HG03558 (cell line): ENCODE data around the gene MYO1F.
"Not testable (repeated sequence)": the region's sequence is repeated elsewhere in the genome, so short reads cannot be mapped to it uniquely, and the experiment has no call there.

ENCODE experiments used
- ATAC-seq: cut with Tn5 transposase; IDR thresholded peaks from one replicate; pipeline ENCODE4 v1.9.1; 2021; ENCODE audit warnings: moderate number of reproducible peaks; ENCODE audit not compliant: unreplicated experiment; ENCODE audit errors: extremely low read depth

MYO1F gene

DNA sequence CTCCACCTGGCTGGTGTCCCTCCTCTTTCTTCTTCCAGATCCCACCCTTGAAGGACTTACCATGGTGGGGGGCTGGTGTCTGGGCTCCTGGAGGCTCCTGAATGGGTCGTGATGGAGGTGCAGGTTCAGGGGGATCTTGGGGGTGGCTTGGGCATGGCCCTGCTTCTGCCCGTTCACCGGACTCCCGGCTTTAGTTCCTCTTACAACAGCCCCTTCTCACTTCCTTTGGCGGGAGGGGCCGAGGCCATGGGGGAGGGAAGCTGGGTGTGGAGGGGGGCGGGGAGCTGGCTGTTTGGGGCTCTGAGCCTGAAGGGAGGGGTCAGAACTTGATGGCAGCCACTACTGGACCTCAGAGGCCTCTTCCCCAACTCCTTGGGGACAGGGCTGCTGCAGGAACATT, at the start of gene MYO1F:
Gene MYO1F, minus strand, starts transcription at position 196 of the 400 bp plus-strand sequence. Its CDS starts 133 bp downstream, at position 63.
- no peak for ATAC-seq

DNA sequence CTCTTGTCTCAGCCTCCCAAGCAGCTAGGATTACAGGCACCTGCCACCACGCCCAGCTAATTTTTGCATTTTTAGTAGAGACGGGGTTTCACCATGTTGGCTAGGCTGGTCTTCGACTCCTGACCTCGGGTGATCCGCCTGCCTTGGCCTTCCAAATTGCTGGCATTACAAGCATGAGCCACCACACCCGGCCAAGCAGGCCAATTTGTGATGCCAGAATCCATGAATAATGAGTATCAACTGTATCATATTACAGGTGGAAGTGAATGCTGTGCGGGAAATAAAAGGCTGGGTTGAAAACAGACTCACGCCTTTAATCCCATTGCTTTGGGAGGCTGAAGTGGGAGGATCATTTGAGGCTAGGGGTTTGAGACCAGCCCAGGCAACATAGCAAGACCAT, 49.6 kb upstream of the MYO1F start:
- no peak for ATAC-seq

DNA sequence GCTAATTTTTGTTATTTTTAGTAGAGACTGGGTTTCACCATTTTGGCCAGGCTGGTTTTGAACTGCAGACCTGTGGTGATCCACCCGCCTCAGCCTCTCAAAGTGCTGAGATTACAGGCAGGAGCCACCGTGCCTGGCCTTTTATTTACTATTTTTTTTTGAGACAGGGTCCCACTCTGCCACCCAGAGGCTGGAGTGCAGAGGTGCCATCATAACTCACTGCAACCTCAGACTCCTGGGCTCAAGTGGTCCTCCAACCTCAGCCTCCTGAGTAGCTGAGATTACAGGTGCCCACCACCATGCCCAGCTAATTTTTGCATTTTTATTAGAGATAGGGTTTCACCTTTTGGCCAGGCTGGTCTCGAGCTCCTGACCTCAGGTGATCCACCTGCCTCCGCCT, 45.6 kb upstream of the MYO1F start:
- ATAC-seq: not testable (repeated sequence)

DNA sequence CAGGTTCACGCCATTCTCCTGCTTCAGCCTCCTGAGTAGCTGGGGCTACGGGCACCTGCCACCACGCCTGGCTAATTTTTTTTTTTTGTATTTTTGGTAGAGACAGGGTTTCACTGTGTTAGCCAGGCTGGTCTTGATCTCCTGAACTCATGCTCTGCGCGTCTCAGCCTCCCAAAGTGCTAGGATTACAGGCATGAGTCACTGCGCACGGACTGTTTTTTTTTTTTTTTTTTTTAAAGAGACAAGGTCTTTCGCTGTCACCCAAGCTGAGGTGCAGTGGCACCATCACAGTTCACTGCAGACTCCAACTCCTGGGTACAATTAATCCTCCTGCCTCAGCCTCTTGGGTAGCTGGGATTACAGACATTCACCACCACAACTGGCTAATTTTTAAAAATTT, 41.5 kb upstream of the MYO1F start:
- no peak for ATAC-seq

DNA sequence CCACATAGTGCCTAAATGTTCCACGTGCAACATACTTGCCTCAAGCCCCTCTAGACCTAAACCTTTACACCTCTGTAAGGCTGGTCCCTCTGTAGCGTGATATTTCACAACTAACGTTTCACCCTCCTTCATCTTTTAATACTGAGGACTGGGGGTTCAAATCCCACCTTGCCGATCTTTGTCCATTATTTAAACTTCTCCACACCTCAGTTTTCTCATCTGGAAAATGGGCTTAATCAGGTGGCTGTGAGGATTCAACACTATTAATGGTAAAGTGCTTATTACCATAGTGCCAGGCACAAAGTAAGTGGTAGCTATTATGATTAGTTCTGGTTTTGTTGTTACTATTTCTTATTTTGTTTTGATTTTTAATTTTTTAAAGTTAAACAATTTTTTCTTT, 40.7 kb upstream of the MYO1F start:
- ATAC-seq: no peak

DNA sequence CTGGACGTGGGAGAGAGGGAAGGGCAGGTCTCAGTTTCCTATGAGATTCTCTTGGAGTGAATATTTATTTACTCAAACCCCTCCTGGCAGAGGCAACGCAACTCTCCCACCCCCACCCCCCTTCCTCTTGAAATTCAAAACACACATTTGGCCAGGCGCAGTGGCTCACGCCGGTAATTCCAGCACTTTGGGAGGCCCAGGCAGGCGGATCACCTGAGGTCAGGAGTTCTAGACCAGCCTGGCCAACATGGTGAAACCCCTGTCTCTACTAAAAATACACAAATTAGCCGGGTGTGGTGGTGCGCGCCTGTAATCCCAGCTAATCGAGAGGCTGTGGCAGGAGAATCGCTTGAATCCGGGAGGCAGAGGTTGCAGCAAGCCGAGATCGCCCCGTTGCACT, 40.1 kb upstream of the MYO1F start:
- not testable (repeated sequence) for ATAC-seq

DNA sequence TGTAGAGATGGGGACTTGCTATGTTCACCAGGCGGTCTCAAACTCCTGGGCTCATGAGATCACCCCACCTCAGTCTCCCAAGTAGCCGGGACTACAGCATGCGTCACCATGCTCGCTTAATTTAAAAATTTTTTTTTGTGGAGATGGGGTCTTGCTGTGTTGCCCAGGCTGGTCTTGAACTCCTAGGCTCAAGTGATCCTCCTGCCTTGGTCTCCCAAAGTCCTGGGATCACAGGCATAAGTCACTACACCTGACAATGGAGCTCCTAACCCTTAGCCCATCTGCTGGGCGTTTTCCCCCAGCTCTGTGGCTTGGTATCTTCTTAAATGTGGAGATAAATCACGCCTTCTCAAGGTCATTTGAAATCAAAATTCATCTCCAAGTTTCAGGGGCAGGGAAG, 39.6 kb upstream of the MYO1F start:
- no peak for ATAC-seq

DNA sequence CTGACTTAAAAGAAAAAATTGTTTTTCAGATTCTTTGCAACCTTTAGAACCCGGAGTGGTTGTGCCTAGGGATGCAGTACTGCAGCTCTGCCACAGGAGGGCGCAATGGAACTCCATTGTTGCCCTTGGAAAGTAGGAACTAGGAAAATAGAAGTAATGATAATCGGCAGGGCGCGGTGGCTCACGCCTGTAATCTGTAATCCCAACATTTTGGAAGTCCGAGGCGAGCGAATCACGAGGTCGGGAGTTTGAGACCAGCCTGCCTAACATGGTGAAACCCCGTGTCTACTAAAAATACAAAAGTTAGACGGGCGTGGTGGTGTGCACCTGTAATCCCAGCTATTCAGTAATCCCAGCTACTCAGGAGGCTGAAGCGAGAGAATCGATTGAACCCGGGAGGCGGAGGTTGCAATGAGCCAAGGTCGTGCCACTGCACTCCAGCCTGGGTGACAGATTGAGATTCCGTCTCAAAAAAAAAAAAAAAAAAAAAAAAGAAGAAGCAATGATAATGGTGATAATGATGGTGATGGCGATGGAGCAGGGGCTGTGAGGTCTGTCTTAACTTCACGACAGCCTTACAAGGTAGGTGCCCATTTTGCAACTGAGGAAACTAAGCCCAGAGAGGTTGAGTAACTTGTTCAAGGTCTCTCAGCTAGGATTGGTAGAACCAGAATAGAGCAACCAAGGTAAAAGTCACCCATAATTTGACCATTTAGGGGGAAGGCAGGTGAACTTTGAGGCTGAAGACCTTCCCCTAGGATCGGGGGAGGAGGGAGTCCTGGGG, 38.8 kb upstream of the MYO1F start:
- ATAC-seq: no peak

DNA sequence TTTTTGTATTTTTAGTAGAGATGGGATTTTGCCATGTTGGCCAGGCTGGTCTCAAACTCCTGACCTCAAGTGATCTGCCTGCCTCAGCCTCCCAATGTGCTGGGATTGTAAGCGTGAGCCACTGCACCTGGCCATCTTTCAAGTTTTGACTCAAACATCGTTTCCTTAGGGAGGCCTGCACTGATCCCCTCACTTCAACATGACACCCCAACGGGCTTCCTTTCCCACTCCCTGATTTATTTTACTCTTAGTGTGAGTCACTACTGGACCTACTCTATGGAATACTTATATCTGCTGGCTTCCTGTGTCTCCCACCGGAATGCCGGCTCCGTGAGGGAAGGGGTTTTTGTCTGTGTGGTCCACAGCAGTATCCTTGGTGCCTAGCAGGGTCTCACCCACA, 37.8 kb upstream of the MYO1F start:
- no peak for ATAC-seq

DNA sequence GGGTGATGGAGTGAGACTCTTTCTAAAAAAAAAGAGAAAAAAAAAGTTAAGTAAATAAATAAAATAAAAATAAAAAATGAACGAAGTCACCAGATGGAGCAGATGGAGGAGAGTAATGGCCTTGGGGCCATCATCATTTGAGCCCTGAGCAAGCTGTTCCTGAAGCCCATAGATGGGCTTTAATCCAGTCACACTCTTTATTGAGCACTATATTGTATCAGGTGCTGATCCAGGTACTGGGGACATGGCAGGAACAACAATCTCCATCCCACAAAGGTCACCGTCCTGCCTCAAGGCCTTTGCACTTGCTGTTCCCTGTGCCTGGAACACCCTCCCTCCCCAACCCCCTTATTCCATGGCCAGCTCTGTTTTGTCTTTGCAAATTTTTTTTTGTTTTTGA, 37.2 kb upstream of the MYO1F start:
- ATAC-seq: no peak

DNA sequence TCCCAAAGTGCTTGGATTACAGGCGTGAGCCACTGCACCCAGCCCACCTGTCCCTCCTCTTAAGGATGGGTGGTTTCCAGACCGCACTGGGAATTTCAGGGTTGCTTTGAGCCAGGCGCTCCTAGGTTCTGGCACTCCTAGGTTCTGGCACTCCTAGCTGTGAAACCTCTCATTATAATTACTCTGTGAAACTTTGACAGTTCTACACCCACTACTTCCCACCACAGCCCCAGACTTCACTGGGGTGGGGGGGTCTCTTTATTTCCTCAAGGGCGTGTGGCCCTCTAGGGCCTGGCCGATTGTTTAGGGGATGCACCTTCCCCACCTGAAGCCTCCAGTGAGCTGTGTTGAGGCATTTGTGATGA, 35.5 kb upstream of the MYO1F start:
- no peak for ATAC-seq

DNA sequence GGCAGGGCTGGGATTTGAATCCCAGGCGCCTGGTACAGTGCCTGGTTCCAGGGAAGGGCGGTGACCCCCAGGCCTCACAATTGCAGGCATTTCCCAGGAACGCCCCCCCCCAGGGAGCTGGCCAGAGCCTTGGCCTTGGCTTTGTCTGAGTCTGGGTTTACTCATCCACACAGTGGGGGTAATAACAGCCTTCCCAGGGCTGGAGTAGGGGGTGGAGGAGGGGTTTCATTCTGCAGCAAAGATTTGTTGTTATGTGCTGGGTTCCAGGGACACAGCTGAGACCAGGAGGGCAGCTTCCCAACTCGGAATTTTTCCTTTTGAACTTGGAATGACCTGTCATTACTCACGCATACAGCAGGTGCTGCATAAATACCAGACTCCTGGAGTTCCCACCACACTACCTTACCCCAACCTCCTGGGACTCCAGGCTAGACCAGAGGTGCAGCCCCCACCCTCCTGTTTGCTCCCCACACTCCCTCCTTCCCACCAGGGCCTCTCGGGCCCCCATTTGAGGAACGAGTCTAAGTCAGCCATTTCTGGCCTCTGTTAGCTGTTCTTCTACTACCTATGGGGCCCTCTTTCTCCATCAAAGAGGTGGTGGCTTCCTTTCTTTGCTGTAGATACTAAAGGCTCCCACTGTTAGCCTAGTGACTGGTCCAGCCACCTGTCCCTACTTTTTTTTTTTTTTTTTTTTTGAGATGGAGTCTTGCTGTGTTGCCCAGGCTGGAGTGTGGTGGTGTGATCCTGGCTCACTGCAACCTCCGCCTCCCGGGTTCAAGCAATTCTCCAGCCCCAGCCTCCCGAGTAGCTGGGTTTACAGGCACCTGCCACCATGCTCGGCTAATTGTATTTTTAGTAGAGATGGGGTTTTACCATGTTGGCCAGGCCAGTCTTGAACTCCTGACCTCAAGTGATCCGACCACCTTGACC, 34.9 kb upstream of the MYO1F start:
- no peak for ATAC-seq

DNA sequence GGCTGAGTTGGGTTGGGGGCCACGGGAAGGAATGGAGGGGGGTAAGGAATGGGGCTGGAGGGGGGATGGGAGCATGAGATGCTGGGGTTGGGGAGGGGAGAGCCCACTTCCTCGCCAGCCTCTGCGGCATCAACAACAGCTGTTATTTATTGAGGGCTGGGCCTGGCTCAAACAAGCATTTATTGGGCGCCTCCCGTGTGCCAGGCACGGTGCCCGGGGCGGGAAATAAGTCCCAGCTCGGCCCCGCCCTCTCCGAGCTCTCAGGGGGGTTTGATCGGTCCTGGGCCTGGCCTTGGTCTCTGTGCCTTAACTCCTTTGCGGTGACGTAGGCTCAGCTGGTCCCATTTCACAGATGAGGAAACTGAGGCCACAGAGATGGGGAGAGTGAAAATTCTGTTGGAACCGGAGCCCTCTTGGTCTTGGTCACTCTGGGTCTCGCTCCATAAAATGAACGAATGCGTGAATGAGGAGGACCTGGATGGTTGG, 34.2 kb upstream of the MYO1F start:
- no peak for ATAC-seq

DNA sequence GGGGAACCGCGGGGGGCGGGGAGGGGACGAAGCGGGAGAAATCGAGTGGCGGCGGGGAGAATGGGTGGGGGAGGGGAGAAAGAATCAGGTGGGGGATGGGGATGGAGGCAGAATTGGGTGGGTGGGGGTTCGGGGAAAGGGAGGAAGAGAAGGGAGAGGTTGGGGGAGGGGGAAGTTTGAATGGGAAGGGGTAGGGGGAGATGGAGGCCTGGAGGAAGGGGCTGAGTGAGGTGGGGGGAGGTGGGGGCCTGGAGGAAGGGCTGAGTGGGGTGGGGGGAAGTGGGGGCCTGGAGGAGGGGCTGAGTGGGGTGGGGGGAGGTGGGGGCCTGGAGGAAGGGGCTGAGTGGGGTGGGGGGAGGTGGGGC, 33.7 kb upstream of the MYO1F start:
- no peak for ATAC-seq

DNA sequence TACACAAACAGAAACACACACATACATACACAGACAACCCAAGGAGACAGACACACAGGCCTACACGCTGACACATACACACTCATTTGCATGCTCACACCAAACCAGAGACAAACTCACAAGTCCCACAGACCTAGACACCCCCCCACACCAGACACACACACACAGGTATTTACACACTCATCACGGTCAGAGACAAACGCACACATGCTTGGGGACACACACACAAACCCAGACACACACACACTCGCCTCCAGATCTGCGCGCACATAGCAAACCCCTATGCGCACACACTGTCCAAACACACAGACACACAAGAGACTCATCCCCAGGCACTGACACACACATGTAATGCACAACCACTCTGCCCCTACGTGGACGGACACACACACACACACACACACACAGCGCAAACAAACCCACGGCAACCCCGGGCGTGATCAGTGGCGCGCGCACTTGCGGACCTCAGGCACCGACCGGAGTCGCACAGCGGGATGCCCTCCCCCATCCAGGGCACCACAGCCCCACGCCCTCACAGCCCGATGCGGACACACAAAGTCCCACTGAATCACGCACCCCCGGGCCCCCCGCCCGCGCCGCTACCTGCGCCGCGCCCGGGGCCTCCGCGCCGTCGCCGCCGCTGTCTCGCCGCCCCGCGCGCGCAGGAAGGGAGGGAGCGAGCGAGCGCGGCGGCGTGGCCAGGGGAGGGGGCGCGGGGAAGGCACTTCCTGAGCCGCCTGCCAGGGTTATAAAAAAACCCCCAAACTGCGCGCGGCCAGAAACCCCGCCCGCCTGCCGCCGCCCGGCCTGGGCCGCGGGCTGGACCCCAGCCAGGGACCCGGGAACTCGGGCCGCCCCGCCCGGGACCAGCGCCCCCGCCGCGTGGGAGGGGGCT, 33.0 kb upstream of the MYO1F start, which contains the start of gene ADAMTS10:
Gene ADAMTS10, minus strand, starts transcription at position 675 of the 895 bp plus-strand sequence. CDS start 5,005 bp downstream, outside the sequence.
- ATAC-seq: no peak

DNA sequence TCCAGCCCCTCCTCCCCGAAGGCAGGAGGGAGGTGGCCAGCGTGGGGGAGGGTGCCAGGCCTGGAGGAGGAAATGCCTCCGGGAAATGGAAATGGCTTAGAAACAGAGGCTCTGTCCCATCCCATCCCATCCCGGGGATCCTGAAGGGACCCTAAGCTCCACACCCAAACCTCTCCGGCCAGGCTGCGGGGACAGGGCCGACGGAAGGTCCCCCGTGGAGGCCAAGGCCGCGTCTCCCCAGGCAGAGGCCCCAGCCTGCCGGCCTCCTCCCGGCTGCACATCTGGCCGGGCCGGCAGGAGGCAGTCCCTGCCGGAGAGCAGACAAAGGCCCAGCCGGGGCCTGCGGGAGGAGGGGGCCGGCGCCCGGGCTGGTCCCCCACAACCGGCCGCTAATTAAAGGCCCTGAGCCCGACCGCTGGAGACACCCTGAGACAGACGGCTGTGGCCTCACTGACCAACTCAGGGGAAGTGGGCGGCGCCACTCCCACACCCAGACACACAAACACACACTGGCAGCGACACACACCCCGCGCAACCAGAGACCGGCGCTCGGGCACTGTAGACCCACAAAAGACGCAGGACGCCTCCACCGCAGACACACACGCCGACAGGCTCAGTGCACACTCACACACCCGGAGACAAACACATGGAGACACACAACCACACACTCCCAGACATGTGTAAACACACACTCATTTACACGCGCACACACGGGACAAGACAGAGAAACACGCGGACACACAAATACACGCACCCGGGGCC, 32.2 kb upstream of the MYO1F start:
- no peak for ATAC-seq

DNA sequence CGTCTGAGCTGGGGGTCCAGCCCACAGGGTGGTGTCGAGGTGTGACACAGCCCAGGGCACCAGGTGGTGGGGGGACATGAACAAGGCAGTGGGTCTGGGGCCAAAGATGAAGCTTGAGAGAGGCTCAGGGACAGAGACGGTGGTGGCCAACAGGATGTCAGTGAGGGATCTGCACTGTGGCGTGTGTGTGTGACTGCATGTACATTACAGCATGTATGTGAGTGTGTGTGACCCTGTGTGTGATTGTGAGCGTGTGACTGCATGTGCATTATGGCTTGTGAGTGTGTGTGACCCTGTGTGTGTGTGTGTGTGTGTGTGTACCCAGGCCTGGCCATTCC, 31.7 kb upstream of the MYO1F start:
- no peak for ATAC-seq

DNA sequence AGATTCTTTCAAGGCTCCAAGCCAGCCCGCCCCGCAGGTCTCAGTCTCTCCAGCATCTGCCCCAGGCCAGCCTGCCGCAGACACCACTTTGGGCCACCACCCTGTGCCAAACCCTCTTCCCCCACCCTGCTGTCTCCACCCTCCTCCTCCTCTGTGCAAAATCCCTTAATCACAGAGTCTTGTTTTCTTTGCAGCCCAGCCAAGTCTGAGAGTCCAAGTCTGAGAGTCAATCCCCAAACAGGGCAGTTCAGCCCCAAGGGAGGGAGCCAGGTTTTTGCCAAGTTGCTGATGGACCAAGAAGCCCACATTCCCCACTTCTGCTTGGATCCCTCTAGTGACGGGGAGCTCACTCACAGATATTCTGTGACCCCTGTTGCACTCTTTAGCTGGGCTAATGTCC, 30.1 kb upstream of the MYO1F start:
- no peak for ATAC-seq

DNA sequence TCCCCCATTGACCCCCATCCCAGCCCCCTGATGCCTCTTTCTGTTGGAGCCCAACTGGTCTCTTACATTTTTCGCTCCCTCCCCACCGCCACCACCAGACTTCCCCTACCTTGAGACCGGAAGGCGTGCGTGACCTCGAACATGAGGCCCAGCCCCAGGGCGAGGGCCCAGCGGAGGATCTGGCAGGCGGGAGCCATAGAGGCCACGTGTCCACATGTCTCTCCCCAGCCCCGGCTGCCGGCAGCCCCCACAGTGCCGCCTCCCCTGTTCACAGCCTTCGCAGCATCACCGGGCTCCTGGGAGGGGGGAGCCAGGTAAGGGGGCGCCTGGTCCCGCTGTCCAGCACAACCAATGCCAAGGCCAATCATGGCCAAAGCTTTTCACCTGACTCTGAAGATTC, 28.3 kb upstream of the MYO1F start:
- no peak for ATAC-seq

DNA sequence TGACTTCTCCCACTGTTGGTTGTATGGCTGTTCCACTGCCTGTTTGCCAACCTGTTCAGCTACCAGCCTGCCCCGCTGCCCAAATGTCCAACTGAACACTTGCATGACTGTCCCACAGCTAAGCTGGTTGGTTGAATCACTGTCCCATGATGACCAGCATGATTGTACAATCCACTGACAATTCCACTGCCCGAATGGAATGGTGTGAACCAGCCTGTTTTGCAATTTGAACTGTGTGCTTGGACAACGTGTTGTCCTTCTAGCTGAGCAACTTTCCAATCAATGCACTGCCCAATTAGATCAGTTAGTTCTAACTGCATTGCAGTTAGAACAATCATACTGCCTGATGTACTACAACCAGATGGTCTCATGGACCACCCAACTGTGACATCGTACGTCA, 24.6 kb upstream of the MYO1F start:
- no peak for ATAC-seq
